ENCODE results near the gene NCBP3. TPM values are rescaled to one million over a fixed set of nuclear protein-coding genes. Genes with fewer than 3 reads are reported as not detected.

NCBP3 gene
- total RNA-seq, 1 donor, result 22.9 TPM

DNA sequence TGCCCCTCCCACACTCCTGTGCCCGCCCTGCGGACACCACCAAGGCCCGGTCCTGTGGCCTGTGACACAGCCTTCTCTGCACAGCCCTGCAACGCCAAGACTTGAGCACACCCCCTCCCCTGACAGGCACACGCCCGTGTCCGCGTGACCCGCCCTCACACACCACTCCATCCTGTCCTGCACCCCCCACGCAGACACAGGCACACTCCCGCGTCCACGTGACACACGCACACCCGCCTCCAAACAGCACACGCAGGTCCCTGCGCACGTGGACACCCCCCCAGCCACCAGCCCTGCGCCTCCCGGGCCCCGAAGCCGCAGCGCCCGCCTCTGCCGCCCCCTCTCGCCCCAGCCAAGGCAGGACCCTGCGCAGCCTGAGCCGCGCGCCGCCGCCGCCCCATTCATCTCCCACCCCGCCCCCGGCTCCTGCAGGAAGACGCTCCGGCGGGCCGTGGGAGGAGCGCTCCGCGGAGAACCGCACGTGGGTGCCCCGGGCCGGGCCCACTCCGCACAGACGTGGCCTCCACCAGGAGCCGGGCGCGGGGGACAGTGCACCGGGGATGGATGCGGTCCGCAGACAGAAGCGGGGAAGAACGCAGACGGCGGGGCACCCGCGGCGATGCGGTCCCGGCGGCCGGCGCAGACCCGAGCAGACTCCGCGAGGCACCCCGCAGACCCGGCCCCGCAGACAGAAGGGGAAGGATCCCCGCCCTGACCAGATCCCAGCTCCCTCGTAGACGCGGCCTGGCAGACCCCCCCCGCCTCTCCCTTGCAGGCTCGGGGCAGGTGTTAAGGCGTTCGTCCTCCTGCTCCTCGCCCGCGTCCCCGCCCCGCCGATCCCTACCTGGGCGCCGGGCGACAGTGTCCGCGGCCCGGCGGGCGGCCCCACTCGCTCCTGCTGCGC is 46.3 kb upstream of the NCBP3 start:
- peak overlapping the region; percentile 71 for H3K4me3 ChIP-seq (ENCODE audit: low read depth, low read length)
- TF ChIP-seq, protein P1, sequence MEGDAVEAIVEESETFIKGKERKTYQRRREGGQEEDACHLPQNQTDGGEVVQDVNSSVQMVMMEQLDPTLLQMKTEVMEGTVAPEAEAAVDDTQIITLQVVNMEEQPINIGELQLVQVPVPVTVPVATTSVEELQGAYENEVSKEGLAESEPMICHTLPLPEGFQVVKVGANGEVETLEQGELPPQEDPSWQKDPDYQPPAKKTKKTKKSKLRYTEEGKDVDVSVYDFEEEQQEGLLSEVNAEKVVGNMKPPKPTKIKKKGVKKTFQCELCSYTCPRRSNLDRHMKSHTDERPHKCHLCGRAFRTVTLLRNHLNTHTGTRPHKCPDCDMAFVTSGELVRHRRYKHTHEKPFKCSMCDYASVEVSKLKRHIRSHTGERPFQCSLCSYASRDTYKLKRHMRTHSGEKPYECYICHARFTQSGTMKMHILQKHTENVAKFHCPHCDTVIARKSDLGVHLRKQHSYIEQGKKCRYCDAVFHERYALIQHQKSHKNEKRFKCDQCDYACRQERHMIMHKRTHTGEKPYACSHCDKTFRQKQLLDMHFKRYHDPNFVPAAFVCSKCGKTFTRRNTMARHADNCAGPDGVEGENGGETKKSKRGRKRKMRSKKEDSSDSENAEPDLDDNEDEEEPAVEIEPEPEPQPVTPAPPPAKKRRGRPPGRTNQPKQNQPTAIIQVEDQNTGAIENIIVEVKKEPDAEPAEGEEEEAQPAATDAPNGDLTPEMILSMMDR (IDR thresholded peaks at IDR 0.05; ENCODE audit: insufficient read depth, low read length), result no peak
- DNase-seq (ENCODE audit: low read depth), result peak; percentile 68

DNA sequence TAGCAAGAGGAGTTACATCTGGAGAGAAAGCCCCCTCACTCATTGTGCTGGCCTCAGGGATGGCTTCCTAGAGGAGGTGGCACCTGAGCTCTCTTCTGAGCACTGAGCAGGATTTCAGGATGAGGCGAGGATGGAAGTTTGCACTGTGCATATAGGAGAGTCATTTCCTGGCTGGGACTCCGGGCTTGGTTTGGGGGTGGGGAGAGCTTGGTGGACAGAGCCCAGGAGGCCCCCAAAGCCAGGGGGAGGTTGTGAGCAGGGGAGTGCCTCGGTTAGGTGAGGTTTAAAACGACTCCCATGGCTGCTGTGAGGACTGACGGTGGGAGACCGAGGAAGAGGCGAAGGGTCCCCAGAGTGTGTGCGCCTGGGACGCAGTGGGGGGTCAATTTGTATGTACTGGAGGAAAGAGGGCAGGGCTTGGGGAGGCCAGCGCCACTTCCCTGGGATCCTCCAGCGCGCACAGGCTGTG is 45.6 kb upstream of the NCBP3 start:
- TF ChIP-seq, protein P1 (IDR thresholded peaks at IDR 0.05; ENCODE audit: insufficient read depth, low read length), result no peak
- H3K4me3 ChIP-seq (ENCODE audit: low read depth, low read length), result peak overlapping the region; percentile 71
- DNase-seq (ENCODE audit: low read depth), result no peak

DNA sequence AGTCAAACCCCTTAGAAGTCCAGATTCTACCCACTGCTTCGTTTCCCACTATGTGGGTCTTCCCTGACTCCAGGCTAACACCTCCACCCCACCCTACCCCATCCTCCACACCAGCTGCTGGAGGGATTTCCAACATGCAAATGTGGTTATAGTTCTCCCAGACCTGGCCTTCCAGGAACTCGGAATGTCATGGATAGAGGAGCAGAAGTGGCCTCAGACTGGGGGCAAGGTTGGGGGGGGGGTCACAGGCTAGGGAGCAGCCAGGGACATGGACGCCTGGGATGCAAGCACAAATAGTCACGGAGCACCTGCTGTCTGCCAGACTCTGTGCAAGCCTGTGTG is 44.8 kb upstream of the NCBP3 start:
- no peak for DNase-seq (ENCODE audit: low read depth)
- TF ChIP-seq, protein P1 (IDR thresholded peaks at IDR 0.05; ENCODE audit: insufficient read depth, low read length), result no peak
- no peak overlapping the region for H3K4me3 ChIP-seq (ENCODE audit: low read depth, low read length)

DNA sequence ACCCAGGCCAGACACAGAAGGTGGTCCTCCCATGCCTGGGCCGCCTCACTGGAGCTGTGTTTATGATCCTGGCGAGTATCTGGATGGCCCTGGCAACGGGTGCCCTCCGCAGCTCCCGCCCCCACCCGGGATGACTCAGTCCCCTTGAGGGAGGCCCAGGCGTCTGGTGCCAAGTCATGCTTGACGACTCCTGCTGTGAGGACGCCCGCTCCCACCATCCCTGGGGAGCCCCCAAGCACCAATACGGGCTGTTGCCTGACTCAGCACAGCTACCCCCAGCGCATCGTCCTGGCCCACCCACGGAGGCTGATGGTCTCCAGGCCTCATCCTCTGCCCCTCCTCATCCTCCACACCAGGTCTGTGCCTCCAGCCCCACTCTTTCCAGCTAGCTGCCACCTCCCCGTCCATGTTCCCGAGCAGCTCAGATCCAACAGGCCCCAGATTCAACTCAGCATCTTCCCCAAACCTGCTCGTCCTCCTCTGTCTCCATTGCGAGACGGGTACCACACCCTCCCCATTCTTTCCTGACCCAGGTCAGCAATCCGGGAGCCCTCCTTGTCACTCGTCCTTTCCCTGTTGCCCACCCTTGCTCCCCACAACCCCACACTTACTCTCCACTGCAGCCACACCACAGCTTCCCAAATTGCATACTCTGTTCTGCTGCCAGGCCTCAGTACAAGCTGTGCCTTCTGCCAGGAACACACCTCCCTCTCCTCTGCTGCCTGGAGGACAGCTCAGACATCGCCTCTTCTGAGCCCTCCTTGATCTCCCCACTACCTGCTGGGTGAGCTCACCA is 44.2 kb upstream of the NCBP3 start:
- TF ChIP-seq, protein P1 (IDR thresholded peaks at IDR 0.05; ENCODE audit: insufficient read depth, low read length), result no peak
- DNase-seq (ENCODE audit: low read depth), result peak; percentile 83
- H3K4me3 ChIP-seq (ENCODE audit: low read depth, low read length), result peak overlapping the region; percentile 1

DNA sequence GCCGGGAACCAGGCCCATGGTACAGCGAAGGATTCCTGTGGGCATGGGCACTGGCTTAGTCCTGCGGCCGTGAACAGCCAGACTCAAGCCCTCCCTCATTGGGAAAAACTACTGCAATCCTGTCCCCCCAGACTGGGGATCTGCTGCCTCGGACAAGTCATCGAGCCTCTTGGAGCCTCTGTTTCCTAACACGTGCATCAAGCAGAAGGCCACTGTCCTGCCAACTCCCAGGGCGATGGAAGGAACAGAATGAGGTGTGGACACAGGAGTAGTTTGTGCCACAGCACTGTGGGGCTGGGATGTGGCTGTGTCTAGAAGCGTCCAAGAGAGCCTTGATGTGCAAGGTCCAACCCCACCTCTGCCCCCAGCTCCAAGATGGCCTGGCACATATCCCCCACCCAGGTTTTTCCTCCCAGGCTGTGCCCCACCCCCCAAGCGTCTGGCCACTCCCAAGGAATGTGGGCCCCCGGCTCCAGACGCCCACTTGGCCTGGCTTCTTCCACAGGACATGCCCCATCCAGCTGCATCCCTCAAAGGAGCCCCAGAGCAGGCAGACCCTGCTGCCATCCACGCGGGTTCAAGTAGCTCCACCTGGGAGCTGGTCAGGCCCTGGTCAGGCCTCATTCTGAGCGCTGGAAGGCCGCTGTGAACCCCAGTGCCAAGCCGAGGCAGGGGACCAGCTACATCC is 43.4 kb upstream of the NCBP3 start:
- TF ChIP-seq, protein P1 (IDR thresholded peaks at IDR 0.05; ENCODE audit: insufficient read depth, low read length), result no peak
- DNase-seq (ENCODE audit: low read depth), result no peak
- no peak overlapping the region for H3K4me3 ChIP-seq (ENCODE audit: low read depth, low read length)

DNA sequence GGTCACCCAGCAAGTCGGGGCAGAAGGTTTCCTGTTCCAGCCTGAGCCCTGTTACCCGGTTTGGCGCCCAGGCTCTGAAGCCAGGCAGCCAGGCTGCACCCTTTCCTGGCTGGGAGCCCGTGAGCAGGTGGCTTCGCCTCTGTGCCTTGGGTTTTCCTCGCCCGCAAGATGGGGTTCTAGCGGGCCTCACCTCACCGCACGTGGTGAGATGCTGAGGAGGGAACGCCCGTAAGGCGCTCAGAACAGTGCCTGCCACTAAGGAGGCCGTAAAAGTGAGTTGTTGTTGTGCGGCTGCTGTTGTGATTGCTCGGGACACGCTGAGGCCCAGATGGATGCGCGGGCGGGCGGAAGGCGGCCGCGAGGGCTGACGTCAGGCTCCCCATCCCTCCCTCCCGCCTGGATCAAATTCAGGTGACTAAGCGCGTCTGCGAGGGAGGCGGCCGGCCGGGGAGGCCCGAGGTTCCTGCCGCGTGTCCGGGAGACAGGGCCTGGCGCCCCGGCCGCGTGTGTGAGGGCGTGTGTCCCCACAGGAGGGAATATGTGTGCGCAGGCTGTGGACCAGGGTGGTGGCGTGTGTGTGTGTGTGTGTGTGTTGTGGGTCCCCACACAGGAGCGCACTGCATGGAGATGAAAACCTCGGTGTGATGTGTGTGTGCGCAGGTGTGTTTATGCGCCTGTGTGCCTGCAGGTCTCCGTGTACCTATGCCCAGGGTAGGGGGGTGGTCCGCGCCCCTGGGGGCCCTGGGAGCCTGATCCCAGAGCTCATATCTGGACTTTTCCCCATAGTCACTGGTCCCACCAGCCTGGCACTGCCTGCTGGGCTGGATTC is 42.5 kb upstream of the NCBP3 start:
- TF ChIP-seq, protein P1 (IDR thresholded peaks at IDR 0.05; ENCODE audit: insufficient read depth, low read length), result no peak
- H3K4me3 ChIP-seq (ENCODE audit: low read depth, low read length), result no peak overlapping the region
- DNase-seq (ENCODE audit: low read depth), result peak; percentile 90

Data from fibroblast of the aortic adventitia (primary cell).